Upper lobe of left lung (tissue), 6 donors: ENCODE measurements around the gene OGA. TPM values are rescaled to one million over a fixed set of nuclear protein-coding genes. Genes with fewer than 3 reads are reported as not detected.

Experiments
- ATAC-seq, 2 donors: fragments of 200-7000 bp; cut with Tn5 transposase; one replicate each; pipeline ENCODE4 v1.9.1; 2022; ENCODE audit warnings: mild to moderate bottlenecking in 2 of 2, moderate library complexity in 2 of 2; ENCODE audit not compliant: low FRiP score in 2 of 2
- DNase-seq, 2 donors: peaks; one replicate each; pipeline ENCODE4 v3.0.0-alpha.2; 2019 to 2020
- H3K27ac ChIP-seq, 4 donors: fragments of 200-600 bp; sonication (generic); one replicate each; pipeline ENCODE4 v1.5.1; 2016 to 2019
- H3K27me3 ChIP-seq, 4 donors: fragments of 200-600 bp; sonication (generic); one replicate each; pipeline ENCODE4 v1.5.1; 2017 to 2019
- H3K36me3 ChIP-seq, 4 donors: fragments of 200-600 bp; sonication (generic); one replicate each; pipeline ENCODE4 v1.5.1; 2016 to 2019
- H3K4me1 ChIP-seq, 4 donors: fragments of 200-600 bp; sonication (generic); one replicate each; pipeline ENCODE4 v1.5.1; 2018 to 2019
- H3K4me3 ChIP-seq, 4 donors: fragments of 200-600 bp; sonication (generic); one replicate each; pipeline ENCODE4 v1.5.1; 2017 to 2019; ENCODE audit warnings: mild to moderate bottlenecking in 2 of 4, moderate library complexity in 1 of 4
- H3K9me3 ChIP-seq, 4 donors: fragments of 200-600 bp; sonication (generic); one replicate each; pipeline ENCODE4 v1.5.1; 2018 to 2019
- EP300 ChIP-seq, 4 donors: sonication (generic); formaldehyde crosslinking; IDR thresholded peaks; one replicate each; pipeline ENCODE4 v1.5.1; 2017; ENCODE audit warnings: antibody characterized with exemption in 4 of 4, control low read depth in 2 of 4
- POLR2A ChIP-seq, 4 donors: fragments of 450-650 bp; IDR thresholded peaks; one replicate each; pipeline ENCODE4 v1.5.1; 2016 to 2017; ENCODE audit warnings: antibody characterized with exemption in 4 of 4, mild to moderate bottlenecking in 2 of 4
- POLR2AphosphoS5 ChIP-seq, 2 donors: sonication (generic); formaldehyde crosslinking; IDR thresholded peaks; one replicate each; pipeline ENCODE4 v1.5.1; 2017; ENCODE audit warnings: antibody characterized with exemption in 2 of 2
- WGBS, 2 donors: methylation state at CpG; one replicate each; pipeline ENCODE4 v1.1.5; 2017 to 2018; 5-methylcytosine and 5-hydroxymethylcytosine counted together
- total RNA-seq, 6 donors: library from RNA; depleted of rRNA in 4 of 6; stranded (reverse); fragments of >200 nt in 4 of 6; gene quantifications; one replicate each; pipeline versions ENCODE4 v1.1.0 to v1.2.1, GENCODE V29; 2016 to 2021
- TF ChIP-seq, protein P1 (sequence below), 6 experiments: fragments of 450-650 bp in 4 of 6; fragments of 200-600 bp in 2 of 6; sonication (generic) in 2 of 6; IDR thresholded peaks; one replicate each; pipeline ENCODE4 v1.5.1; 2016 to 2019; ENCODE audit warnings: antibody characterized with exemption in 6 of 6
- donor health status: DM: no; HTN: no; CAD: no; lungs with moderate emphysema.
- donor health status: DM: no; HTN: yes; CAD: no; lungs with severe emphysema.

OGA gene
- total RNA-seq, 6 donors from 2014 or later, result 71.1 to 374 (median 138) TPM

DNA sequence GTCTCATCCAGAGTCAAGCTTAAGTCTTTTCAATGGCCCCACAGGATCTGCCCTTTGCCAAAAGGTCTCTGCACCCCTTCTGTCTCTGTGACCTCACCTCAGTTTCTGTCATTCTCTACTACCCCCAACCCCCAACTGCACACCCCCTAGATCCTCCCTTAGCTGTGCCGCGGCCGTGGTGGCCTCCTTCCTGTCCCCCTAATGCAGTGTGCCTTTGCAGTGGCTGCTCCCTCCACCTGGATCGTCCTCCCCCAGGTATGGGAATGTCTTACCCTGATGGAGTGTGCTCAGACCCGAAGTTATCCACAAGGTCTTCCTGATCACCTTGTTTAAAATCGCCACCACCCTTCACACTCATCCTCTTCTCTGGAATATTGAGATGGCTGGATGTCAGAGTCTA, 51.9 kb downstream of the OGA start:
- Histone ChIP-seq H3K27me3 (peaks cover 0 to 10% (median 0%) of the 10 kb centered on the region in 4 donors), H3K9me3 (no peaks in the 10 kb centered on the region), H3K4me1 (peaks cover 0 to 11% (median 0%) of the 10 kb centered on the region in 4 donors), H3K4me3 (no peak overlapping the region), H3K36me3 (no peaks in the 10 kb centered on the region), H3K27ac (no peak overlapping the region)
- TF ChIP-seq POLR2AphosphoS5 (IDR thresholded peaks at IDR 0.05), result no peak
- ATAC-seq, result no peak
- no peak for DNase-seq
- 82 to 85% methylated on average over 6 of the region's 6 CpGs for WGBS, 2 donors

DNA sequence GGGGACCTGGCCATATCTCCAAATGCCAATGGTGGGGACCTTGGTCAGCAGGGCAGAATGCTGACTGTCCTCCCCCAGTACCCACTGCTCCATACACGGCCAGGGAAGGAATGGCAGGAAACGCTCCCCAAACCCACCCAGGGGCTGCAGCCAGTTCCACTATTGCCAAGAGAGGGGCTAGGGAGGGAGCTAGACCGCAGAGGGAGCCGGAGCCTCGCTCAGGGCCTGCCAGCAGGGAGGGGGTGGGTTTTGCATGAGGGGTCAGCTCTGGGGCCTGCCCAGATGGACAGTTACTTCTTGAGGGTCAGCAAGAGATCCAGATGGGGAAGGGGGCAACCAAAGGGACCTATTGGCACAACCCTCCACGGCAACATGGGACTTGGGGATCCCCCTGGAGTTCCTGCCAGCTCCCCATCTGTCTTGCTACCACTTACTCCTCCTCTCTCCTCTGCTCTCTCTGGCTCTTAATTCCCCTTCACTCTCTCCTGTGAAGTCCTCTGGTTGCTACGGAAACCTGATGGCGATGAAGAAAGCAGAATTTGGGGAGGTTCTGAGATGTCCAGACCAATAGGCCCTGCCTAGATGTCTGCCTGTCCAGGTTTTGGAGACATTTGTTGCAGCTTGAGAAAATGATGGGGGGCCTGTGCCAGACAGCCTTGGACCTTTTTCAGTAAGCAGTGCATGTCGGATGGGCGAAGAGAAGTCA, 55.0 kb downstream of the OGA start:
- no peaks in the 10 kb centered on the region for H3K36me3 ChIP-seq
- no peak for DNase-seq
- no peaks in the 10 kb centered on the region for H3K27me3 ChIP-seq

DNA sequence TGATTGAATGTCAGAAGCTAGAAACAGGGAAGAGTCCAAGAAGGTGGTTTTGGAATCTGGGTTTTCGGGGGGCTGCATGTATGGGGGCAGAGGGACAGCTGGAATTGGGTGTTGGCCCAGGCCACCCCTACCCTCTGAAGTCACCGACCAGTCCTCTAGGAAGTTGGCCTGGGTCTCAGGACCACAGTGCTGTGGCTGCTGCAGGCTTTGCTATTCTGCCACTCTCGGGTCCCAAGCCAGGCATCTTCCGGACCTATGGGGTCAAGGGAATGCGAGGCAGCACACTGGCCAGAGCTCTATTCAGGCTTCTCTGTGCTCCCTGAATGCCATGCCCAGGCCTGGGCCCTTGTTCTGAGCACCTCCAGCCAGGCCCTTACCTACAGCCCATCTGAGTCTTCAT, 55.5 kb downstream of the OGA start:
- H3K36me3 ChIP-seq, result no peaks in the 10 kb centered on the region
- DNase-seq (no peak), ATAC-seq (no peak)
- no peak overlapping the region for H3K27ac ChIP-seq
- 85 to 93% methylated on average over 3 to 5 of the region's 5 CpGs for WGBS, 2 donors
- no peak overlapping the region for H3K4me3 ChIP-seq
- H3K27me3 ChIP-seq, result no peaks in the 10 kb centered on the region
- TF ChIP-seq POLR2A (IDR thresholded peaks at IDR 0.05) (no peak), POLR2AphosphoS5 (IDR thresholded peaks at IDR 0.05) (no peak), EP300 (IDR thresholded peaks at IDR 0.05) (no peak)
- TF ChIP-seq, protein P1, sequence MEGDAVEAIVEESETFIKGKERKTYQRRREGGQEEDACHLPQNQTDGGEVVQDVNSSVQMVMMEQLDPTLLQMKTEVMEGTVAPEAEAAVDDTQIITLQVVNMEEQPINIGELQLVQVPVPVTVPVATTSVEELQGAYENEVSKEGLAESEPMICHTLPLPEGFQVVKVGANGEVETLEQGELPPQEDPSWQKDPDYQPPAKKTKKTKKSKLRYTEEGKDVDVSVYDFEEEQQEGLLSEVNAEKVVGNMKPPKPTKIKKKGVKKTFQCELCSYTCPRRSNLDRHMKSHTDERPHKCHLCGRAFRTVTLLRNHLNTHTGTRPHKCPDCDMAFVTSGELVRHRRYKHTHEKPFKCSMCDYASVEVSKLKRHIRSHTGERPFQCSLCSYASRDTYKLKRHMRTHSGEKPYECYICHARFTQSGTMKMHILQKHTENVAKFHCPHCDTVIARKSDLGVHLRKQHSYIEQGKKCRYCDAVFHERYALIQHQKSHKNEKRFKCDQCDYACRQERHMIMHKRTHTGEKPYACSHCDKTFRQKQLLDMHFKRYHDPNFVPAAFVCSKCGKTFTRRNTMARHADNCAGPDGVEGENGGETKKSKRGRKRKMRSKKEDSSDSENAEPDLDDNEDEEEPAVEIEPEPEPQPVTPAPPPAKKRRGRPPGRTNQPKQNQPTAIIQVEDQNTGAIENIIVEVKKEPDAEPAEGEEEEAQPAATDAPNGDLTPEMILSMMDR (IDR thresholded peaks at IDR 0.05), result no peak
- H3K4me1 ChIP-seq, result peaks cover 0 to 7% (median 0%) of the 10 kb centered on the region in 4 donors
- no peaks in the 10 kb centered on the region for H3K9me3 ChIP-seq

More for the DNA sequence above, 55.0 kb downstream of the OGA start:
- WGBS, 2 donors, result 84% methylated on average over 8 to 10 of the region's 10 CpGs
- Histone ChIP-seq H3K4me3 (no peak overlapping the region), H3K9me3 (no peaks in the 10 kb centered on the region), H3K27ac (no peak overlapping the region), H3K4me1 (peaks cover 0 to 11% (median 0%) of the 10 kb centered on the region in 4 donors)
- TF ChIP-seq POLR2AphosphoS5 (IDR thresholded peaks at IDR 0.05) (no peak), POLR2A (IDR thresholded peaks at IDR 0.05) (no peak), EP300 (IDR thresholded peaks at IDR 0.05) (no peak)
- TF ChIP-seq, protein P1 (IDR thresholded peaks at IDR 0.05), result no peak
- ATAC-seq, result no peak

DNA sequence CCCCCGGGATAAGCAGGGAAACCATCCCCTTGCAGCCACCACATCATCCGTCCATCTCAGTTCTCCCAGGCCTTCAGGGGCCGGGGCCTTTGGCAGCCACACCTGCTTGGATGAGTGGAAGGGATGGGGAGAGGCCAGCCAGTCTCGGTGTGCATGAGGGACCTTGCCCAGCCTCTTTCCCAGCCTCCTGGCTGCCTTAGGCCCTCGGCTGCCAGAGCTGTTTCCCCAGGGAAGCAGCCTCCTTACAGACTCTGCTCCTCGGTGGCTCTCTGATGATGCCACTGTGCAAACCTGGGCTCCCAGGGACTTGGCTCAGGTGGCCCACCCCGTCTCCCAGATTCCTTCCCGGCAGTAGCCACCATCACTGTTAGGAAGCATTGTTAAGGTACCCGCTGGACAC, 57.0 kb downstream of the OGA start:
- 88 to 96% methylated on average over 4 to 9 of the region's 9 CpGs for WGBS, 2 donors
- H3K36me3 ChIP-seq, result no peaks in the 10 kb centered on the region

DNA sequence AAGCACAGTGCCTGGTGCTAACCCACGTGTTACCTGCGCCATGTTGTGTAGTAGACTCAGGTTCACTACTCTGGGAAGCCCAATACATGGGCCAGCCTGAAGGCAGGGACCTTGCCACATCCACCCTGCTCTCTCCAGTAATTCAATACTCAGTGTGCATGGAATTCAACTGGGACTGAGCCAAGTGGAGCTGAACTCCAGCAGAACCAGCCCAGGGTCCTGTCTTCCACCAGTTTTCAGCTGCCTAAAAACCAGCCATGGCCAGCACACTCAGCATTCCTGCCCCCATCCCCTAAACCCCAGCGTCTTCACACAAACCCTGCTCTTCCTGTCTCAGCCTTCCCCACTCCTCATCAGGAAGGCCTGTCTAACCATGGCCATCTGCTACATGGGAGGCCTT, 57.7 kb downstream of the OGA start:
- no peaks in the 10 kb centered on the region for H3K27me3 ChIP-seq
- H3K27ac ChIP-seq, result no peak overlapping the region
- no peaks in the 10 kb centered on the region for H3K9me3 ChIP-seq
- DNase-seq (no peak), ATAC-seq (no peak)
- no peaks in the 10 kb centered on the region for H3K36me3 ChIP-seq
- TF ChIP-seq EP300 (IDR thresholded peaks at IDR 0.05) (no peak), POLR2A (IDR thresholded peaks at IDR 0.05) (no peak), POLR2AphosphoS5 (IDR thresholded peaks at IDR 0.05) (no peak)
- TF ChIP-seq, protein P1 (IDR thresholded peaks at IDR 0.05), result no peak
- 79% methylated on average over 3 of the region's 3 CpGs for whole genome bisulfite sequencing, 2 donors
- no peak overlapping the region for H3K4me3 ChIP-seq
- no peaks in the 10 kb centered on the region for H3K4me1 ChIP-seq

More for the DNA sequence above, 57.0 kb downstream of the OGA start:
- H3K4me3 ChIP-seq, result no peak overlapping the region
- H3K4me1 ChIP-seq, result no peaks in the 10 kb centered on the region
- no peak overlapping the region for H3K27ac ChIP-seq
- TF ChIP-seq, protein P1 (IDR thresholded peaks at IDR 0.05), result no peak
- TF ChIP-seq POLR2A (IDR thresholded peaks at IDR 0.05), result no peak
- no peak for TF ChIP-seq POLR2AphosphoS5 (IDR thresholded peaks at IDR 0.05)
- TF ChIP-seq EP300 (IDR thresholded peaks at IDR 0.05), result no peak
- H3K27me3 ChIP-seq, result no peaks in the 10 kb centered on the region
- ATAC-seq (no peak), DNase-seq (no peak)
- no peaks in the 10 kb centered on the region for H3K9me3 ChIP-seq
